ENCODE data around the gene FLT3LG.
"Not testable (repeated sequence)": the region's sequence is repeated elsewhere in the genome, so short reads cannot be mapped to it uniquely, and the experiment has no call there.

FLT3LG gene

DNA sequence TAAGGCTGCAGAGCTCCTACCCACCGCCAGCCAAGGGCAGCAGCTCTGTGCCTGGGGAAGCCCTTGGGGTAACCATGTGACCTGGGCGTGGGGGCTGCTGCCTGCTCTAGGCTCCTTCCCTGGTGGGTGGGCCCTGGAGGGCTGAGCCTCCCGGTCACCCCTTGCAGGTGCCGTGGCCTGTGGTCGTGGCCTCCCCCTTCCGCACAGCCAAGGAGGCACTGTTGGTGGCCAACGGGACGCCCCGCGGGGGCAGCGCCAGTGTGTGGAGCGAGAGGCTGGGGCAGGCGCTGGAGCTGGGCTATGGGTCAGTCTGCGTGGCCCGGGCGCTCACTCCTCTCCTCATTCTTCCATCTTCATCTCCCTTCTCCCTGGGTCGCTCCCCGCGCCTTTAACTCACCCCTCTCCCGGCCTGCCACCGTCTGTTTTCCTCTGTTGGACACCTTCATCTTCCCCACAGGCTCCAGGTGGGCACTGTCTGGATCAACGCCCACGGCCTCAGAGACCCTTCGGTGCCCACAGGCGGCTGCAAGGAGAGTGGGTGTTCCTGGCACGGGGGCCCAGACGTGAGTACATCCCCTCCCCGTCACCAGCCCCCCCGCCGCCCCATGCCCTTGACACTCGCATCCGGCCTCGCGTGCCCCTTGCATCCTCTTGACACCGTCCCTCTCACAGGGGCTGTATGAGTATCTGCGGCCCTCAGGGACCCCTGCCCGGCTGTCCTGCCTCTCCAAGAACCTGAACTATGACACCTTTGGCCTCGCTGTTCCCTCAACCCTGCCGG lies 9.9 kb upstream of the FLT3LG start:
- DNase-seq, result no peak

DNA sequence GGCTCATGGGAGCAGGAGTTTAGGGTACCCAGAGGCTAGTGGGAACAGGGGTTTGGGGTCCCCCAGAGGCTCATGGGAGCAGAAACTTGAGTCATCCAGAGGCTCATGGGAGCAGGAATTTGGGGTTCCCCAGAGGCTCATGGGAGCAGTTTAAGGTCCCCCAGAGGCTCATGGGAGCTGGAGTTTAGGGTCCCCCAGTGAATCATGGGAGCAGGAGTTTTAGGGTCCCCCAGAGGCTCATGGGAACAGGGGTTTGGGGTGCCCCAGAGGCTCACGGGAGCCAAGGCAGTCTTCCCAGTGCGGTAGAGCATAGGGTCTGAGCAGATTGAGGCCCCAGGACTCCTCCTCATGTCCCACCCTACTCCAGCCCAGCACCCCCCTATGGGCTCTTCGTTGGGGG lies 8.6 kb upstream of the FLT3LG start:
- DNase-seq, result no peak

- no peak for DNase-seq
These were observed 5.8 kb upstream of the FLT3LG start for GRCh38 chr19:49468199-49468598.

DNA sequence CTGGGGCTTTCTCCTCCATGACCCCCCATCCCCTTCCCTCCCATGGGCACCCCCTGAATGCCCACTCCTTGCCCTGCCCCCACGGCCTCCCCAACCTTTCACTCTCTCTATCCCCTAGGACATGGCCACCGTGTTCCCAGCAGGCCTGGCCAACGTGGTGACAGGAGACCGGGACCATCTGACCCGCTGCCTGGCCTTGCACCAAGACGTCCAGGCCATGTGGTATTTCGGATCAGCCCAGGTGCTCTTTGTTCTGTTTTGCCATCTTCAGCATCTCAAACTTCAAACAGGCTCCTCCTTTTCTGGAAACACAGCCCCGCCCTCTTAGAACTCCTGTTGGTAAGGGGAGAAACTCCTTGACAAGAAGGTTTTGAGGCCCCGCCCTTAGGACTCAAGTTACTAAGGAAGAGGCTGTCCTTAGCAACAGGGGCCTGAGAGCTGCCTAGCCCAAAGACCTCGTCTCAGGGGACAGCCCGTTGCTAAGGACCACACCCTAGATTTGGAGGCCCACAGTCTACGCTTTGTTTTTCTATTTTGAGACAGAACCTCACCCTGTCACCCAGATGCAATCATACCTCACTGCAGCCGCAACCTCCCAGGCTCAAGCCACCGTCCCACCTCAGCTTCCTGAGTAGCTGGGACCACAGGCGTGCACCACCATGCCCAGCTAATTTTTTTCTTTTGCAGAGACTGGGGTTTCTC lies 5.1 kb upstream of the FLT3LG start:
- peak; percentile 75 to 98 (median 88) for DNase-seq

DNA sequence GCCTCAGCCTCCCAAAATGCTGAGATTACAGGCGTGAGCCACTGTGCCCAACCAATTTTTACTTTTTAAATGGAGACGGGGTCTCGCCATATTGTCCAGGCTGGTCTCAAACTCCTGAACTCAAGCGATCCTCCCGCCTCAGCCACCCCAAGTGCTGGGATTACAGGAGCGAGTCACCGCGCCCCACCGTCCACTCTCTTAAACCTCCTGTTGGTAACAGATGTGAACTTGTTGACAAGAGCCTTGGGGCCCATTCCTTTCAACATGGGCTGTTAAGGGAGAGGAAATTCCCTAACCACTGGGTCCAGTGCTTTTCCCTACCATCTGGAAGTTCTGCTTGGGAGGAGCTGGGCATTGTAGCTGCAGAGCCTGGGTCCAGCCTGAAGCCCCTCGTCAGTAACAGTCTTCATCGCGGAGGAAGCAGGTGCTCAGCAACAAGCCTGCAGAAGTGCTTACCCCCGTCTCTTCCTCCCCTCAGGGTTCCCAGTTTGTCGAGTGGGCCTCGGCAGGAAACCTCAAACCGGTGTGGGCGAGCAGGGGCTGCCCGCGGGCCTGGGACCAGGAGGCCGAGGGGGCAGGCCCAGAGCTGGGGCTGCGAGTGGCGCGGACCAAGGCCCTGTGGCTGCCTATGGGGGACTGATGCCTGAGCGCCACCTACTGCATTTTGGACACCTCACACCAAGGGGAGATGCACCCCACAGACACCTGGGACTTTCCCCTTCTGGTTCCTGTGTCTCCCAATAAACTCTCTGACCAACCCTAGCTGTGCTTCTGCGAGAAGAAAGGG lies 4.0 kb upstream of the FLT3LG start:
- DNase-seq, result peak; percentile 60 to 75 (median 72)

DNA sequence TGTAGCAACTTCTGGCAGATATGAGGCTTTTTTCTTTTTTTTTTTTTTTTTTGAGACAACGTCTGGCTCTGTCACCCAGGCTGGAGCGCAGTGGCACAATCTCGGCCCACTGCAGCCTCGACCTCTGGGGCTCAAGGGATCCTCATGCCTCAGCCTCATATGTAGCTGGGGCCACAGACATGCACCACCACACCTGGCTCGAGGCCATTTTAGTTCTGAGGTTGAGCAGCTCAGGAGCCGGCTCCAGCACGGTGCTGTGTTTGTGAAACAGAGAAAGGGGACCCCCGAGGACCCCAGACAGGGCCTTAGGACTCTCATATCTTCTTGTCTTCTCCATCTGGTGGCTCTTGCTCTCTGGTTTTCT lies 3.4 kb upstream of the FLT3LG start:
- DNase-seq, result no peak

DNA sequence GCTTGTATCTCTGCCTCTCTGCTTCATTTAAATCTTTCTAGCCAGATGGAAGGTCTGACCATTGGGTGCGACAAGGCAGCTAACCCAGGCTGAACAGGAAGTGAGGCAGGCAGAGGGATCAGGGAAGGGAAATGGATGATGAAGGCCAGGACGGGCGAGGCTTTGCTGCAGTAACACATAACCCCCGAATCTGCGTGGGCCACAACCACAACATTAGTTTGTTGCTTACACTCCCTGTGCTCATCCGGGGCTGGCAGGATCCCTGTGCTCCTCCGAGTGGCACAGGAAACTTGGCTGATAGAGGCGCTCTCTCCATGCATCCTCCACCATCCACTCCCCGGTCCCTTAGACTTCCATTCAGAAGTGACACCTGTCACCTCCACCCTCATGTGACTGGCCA lies 1.1 kb upstream of the FLT3LG start:
- DNase-seq, result no peak

- not testable (repeated sequence) for DNase-seq
These were observed 531 bp upstream of the FLT3LG start for GRCh38 chr19:49473501-49473867.

- no peak for DNase-seq
These were observed 518 bp downstream of the FLT3LG start for GRCh38 chr19:49474542-49474924.

DNA sequence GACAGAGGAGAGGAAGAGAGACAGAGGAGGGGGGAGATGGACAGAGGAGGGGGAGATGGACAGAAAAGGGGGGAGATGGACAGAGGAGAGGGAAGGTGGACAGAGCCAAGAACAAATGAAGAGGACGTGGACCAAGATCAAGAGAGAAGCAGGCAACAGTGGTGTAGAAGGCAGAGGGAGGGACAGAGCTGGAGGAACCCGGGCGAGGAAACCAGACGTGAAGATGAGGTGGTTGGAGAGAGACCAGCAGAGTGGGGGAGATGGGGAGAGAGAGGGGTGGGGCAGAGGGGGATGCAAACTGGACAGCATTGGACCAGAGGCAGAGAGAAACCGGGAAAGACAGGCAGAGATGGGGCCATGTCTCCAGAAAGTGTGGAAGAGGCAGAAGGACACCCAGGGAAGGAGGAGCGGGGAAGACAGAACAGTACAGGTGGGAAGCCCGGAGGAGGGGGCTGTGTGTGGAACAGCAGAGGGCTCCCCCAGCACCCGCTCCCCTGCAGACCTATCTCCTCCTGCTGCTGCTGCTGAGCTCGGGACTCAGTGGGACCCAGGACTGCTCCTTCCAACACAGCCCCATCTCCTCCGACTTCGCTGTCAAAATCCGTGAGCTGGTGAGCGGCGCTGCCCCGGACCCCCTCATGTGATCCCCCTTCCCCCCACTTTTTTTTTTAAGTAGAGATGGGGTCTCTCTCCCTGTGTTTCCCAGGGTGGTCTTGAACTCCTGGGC lies 1.3 kb downstream of the FLT3LG start:
- DNase-seq, result peak in 3 of 6 experiments; percentile 31 to 51 (median 32)

DNA sequence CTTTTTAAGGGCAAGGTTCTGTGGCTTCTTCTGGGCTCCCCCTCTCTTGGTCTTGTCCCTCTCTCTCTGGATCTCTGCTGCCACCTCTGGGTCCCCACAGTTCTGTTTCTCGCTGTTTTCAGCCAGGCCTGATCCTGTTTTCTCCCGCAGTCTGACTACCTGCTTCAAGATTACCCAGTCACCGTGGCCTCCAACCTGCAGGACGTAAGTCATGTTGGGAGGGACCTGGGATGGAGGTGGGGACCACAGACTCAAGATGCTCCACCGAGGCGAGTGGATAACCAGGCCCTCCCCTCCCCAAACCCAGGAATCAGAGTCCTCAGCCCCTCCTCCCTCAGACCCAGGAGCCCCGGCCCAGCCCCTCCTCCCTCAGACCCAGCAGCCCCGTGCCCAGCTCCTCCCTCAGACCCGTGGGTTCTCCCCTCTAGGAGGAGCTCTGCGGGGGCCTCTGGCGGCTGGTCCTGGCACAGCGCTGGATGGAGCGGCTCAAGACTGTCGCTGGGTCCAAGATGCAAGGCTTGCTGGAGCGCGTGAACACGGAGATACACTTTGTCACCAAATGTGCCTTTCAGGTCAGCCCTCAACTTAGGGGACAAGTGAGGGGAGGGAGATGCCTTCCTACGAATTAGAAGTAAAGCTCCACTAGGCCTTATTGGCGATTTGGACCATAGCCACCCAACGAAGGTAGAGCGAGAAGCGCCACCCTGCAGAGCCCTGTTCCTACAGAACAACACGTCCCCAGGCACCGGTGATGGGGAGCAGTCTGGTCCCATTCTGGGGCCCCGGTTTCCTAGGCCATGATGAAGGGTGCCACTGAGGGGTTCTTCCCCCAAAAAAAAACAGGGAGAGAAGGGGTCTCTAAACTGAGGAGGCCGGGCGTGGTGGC lies 2.2 kb downstream of the FLT3LG start:
- DNase-seq, result peak; percentile 45 to 75 (median 66)

DNA sequence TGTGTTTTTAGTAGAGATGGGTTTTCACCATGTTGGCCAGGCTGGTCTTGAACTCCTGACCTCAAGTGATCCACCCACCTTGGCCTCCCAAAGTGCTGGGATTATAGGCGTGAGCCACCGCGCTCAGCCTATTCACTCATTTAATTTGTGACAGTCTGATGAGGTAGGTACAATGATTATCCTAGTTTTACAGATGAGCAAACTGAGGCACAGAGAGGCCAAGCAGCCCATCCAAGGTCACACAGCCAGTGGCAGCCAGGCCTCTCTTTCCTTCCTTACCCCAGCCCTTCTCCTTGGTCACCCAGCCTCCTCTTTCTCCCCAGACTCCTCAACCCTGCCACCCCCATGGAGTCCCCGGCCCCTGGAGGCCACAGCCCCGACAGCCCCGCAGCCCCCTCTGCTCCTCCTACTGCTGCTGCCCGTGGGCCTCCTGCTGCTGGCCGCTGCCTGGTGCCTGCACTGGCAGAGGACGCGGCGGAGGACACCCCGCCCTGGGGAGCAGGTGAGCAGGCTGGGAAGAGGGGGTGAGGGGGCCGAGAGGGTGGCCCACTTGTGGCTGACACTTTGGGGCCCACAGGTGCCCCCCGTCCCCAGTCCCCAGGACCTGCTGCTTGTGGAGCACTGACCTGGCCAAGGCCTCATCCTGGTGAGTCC lies 6.1 kb downstream of the FLT3LG start:
- no peak for DNase-seq

DNA sequence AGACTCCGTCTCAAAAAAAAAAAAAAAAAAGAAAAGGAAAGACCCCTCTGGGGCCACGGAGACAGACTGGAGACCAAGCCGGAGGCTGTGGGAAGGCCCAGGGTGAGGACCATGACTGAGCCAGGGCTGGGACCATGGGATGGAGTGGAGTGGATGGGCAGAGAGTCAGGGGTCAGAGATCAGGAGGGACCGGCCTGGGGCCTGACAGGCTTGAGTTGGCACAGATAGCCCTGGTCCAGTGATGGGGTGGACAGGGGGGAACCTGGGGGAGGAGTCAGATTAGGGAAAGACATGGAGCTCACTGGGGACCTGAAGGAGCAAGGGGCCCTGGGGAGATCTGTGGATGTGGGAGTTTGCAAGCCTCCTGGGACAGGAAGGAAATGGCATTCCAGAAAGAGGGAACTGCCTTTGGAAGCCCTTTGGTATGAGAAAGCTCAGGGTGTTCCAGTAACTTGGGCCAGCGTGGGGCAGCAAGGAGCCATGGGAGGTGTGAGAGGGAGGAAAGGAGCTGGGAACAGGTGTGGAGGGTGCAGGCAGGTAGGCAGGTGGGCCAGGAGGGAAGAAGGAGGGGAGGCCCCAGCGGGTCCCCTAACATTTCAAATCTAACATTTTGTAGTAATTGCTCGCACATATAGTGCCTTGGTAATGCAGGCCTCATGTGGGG lies 7.1 kb downstream of the FLT3LG start:
- no peak for DNase-seq

DNA sequence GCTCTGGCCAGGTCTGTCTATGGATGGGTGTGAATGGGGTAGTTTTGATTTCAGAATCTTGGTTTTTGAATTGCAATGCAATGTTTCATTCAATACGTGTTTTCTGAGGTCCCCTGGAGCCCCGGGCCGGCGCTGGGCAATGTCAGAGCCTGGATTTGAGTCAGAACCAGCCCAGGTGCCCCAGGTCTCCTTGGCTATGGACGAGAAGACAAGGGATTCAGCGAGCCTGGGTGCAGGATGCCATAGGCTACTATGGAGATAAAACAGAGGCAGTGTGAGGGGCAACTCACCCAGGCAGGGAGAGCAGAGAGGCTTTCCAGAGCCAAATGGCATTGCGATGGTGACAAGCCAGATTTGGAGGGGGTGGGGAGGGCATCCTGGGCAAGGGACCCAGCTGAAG lies 12.2 kb downstream of the FLT3LG start:
- no peak for DNase-seq

DNA sequence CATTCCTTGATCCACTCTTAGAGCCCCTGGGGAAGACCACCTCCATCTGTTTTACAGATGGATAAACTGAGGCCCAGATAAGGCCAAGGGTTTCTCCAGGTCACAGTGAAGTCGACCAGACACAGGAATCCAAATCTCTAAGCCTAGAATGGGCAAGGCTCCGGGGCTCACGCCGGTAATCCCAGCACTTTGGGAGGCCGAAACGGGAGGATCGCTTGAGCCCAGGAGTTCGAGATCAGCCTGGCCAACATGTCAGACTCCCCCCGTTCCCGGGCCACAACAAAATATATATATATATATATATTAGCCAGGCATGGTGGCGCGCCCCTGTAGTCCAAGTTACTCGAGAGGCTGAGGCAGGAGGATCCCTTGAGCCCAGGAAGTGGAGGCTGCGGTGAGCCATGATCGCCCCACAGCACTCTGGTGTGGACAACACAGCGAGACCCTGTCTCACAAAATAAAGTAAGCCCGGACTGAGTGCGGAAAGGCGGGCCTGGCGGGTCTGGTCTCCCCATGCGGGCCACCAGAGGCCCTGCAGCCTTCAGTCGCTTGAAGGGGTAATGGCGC lies 12.8 kb downstream of the FLT3LG start:
- DNase-seq, result no peak

- peak; percentile 96 to 100 (median 98) for DNase-seq
These were observed 13.4 kb downstream of the FLT3LG start, which contains the start of gene RPL13A for GRCh38 chr19:49487277-49488045. Gene RPL13A, plus strand, starts transcription at chr19:49487608. Its CDS starts 22 bp downstream, at chr19:49487630.

DNA sequence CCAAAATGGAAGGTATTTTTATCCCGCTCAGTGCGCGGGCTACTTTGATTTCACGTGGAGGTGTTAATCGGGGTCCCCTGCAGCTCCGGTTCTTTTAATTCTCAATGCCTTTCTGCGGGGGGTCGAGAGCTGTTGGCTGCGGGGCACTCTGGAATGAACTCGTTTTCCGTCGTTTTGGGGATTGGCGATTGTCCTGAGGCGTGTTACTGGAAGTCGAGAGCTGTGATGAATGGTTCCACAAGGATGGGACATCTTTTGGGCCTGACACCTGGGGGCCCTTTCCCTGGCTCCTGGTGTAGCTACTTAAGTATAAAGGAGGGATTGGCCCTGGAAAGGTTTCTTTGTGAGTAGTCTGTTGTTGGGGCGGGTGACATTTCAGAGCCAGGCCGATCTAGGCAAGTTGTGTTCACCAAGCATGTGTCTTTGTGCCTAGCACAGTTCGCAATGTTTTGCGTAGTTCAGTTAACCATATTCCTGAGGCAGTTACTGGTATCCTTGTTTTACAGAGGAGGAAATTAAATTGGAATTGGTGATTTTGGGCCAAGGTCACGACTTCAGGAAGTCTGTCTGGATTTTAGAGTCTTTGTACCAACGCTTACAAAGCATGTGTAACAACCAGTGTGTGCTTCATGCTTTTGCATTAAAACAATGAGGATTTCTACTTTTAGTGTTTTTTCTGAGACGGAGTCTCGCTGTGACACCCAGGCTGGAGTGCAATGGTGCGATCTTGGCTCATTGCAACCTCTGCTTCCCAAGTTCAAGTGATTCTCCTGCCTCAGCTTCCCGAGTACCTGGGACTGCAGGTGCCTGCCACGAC lies 14.2 kb downstream of the FLT3LG start:
- peak in 2 of 6 experiments; percentile 39 to 54 for DNase-seq

DNA sequence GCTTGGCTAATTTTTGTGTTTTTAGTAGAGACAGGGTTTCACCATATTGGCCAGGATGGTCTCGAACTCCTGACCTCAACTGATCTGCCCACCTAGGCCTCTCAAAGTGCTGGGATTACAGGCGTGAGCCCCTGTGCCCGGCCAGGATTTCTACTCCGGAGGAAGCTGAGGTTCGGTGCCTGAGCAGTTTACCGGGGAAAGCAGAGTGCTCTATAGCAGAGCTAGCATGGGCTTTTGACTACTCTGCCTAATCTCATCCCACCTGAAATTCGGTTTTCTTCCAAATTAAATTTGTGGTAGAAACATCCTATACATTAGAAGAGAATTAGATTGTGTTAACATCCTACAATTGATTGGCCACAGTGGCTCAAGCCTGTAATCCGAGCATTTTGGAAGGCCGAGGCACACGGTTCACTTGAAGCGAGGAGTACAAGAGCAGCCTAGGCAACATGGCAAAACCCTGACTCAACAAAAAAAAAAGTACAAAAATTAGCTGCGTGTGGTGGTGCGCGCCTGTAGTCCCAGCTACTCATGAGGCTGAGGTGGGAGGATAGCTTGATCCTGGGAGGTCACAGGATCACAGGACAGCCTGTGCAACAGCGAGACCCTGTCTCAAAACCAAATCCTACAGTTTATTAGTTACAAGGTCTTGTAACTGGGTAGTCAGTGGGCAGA lies 15.0 kb downstream of the FLT3LG start:
- DNase-seq, result no peak

Data from stimulated activated naive CD4-positive, alpha-beta T cell (primary cell).